PC-9 (cell line): ENCODE data around the gene CFAP61.

Experiments
- CTCF ChIP-seq: fragments of 200-600 bp; sonication (generic); conservative IDR thresholded peaks from 2 replicates; pipeline ENCODE4 v1.6.1; 2017; ENCODE audit warnings: mixed run types, antibody characterized with exemption, mild to moderate bottlenecking, moderate library complexity
- EZH2 ChIP-seq: fragments of 200-600 bp; sonication (generic); IDR thresholded peaks from 2 replicates; pipeline ENCODE4 v1.8.0; 2017; ENCODE audit warnings: antibody characterized with exemption, low read depth

- TF ChIP-seq CTCF = no peak
- TF ChIP-seq EZH2 = no peak
These were observed 29.8 kb upstream of the CFAP61 start for GRCh38 chr20:20022498-20022897.
